CD4-positive, alpha-beta T cell treated with Interleukin-17A for 4 hours (primary cell): Measurements from ENCODE around the gene TTC28.
"Not testable (repeated sequence)": the region's sequence is repeated elsewhere in the genome, so short reads cannot be mapped to it uniquely, and the experiment has no call there.

Experiments used
- DNase-seq: peaks from one replicate; pipeline ENCODE4 v3.0.0-alpha.2; 2020; ENCODE audit warnings: mixed read lengths

Gene TTC28

DNA sequence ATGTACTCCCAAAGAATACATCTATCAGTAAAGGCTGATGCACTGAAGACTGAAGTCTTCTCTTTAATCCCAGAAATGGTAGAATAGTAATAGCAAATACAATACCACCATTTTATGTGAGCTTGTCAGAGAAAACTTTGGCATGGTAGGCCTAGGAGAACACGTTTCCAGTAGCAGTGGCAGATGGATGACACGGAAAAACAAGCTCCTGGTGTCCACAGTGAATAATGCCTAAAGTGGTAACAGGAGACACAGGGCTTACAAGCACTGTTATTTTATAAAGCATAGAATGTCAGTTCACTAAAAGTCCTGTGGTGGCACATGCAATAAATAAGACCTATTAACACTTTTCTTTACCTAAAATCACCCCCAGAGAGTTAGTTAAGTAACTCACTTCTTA is 277.6 kb downstream of the TTC28 start:
- DNase-seq: no peak

DNA sequence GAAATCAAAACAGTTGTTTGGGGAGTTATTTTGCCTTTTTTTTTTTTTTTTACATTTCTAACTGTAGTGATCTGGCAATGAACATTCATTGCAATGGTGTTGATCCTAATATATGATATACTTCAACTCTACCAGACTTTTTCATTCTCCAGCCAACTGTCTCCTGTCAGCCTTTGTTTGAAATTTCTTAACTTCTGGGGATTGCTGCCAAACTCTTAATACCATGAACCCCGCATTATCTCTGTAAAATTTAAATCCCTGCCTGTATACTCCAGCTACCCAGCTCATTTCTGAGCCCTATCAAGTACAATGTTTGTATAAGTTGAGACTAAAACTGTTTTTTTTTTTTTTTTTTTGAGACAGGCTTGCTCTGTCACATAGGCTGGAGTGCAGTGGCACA is 280.7 kb downstream of the TTC28 start:
- no peak for DNase-seq

DNA sequence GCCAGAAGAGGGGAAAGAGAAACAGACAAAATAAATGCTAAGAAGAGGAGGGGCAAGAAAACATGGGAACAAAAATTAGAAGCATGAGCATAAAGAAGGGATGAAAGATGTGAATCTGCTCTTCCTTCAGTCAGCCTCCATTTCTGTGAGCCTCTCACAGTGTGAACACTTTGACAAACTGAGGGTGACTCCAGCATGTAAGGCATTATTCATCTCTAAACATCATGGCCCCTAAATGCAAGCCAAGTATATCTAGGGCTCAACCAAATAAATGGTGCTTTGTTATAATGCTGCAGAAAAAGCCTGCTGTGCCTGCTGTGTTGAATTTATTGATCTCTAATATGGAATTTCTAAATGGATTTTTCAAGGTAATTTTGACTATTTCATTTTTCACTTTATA is 281.3 kb downstream of the TTC28 start:
- no peak for DNase-seq

DNA sequence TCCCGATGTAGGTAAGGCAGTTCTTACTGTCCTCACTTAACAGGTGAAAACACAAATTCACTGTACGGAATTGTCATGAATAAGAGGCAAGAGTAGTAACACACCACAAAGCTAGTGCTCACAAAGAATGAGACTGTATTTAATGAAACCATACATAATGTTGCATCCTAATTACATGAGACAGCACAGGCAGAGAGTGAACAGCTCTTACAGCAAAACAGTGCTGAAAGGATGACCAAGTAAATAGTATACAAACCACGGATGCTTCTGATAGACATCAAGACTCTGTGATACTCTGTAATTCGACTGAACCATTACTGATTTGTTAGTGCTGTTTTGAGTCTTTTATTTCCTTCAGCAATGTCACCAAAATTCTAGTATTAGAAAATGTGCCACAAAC is 282.3 kb downstream of the TTC28 start:
- DNase-seq: no peak

DNA sequence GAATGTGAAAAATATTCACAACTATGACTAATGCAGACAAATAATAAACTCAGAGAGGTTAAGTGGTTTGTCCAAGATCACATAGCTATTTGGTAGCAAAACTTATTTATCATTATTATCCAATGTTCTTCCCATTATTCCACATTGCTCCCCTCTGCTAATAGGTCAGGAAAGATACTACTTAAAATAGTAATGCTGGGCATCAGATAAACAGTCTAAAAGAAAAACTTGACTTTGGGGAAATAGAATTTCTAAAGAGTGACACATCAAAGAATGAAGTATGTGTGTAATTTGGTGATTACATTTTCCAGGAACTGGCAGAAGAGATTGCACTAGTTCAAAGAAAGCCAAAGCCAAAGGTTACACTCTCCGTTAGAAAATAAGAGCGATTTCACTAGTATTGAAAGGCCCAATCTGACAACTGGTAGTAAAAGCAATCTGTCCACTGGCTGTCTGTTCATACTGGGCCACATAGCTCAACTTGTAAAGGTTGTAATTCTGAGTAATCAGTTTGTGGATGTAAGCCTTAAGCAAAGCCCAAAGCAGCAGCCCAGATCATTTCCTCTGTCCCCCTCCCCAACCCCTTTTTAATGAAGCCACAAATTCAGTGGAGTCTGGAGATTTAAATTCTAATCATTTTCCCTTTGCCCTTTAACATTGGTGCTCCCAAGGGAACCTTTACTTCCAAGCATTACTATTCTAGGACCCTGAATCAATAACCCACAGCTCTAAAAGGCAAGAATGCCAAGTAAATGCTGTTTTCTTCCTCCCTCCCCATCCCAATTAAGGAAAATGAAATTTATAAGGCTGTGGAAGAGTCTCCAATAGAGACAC is 283.5 kb downstream of the TTC28 start:
- DNase-seq: no peak

DNA sequence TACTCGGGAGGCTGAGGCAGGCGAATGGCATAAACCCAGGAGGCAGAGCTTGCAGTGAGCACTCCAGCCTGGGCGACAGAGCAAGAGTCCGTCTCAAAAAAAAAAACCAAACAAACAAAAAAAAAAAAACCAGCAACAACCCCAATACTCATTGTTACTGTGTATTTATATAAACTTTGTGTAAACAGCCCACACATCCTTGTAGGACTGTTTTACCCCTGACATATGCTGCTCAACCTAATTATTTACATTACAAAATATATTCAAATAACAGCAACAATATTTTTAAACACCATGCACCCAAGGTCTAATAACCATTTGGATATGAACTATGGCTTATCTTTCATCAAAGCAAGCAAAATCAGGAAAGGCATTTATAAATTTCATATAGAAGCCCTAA is 284.1 kb downstream of the TTC28 start:
- no peak for DNase-seq

DNA sequence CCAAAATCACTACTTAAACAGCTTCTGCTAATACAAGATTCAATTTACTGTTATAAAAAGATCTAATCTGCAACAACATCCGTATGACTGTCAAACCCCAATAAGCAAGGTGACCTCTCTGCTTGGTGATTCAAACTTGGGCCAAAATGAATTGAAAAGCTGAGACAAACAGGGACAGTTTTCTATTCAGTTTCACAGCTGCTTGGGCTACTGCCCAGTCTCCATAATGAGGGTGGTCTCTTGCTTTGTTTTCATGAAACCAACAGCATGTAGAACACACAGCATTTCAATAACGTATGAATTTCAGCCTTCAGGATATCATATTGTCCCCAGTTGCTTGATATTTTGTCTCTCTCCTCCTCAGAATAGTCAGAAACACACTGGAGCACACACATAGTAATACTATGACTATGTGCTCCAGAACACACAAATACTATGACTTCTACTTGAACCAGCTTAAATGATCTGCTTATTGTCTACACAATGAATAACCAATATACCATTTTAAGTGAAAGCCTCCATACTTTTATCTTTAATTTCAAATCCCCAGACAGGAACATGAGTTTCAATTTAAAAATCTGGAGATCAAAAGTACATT is 285.0 kb downstream of the TTC28 start:
- DNase-seq: no peak

DNA sequence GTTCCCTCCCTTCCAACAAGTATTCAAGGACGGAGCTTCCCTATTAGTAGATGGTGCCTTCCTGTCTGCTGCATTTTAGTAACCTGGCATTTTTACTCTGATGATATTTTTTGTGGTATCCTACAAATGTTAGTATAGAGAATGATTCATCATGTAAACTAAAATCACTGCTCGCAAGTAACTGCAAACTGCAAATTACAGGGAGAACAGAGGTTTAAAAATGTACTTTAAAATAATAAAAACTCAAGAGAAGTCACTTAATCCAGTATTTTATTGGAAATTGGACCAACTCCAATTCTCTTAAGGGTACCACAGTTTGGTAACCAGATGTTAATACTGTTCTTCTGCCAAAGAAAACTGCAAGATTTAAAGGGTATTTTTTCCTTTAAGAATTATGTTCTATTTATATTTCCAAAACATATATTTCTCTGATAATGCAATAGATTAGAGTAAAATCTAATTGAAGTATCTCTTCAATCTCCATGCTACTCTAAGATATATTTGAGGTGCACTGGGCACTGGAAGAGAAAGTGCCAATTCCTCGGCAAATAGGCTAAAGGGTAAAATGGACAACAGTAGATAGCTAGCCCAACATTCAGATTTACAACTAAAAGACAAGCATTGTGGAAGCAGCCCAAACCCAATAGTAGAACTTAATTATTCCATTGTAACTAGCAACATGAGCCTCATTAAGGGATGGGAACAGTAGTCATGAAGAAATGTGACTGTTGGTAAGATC is 298.0 kb downstream of the TTC28 start:
- DNase-seq: no peak

DNA sequence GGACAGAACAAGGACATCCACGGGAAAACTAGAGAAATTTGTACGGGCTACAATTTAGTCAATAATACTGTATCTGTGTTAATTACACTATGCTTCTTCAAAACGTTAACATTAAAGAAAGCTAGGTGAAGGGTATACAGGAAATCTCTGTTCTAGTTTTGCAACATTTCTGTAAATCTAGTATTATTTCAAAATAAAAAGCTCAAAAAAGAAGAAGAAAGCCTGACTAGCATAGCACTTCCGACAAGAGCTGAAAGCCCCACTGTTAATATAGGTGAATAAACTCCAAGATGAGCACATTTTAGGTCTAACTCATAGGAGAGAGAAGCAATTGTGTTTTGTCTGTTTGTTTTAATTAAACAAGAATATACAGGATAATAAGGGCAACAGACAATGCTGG is 299.7 kb downstream of the TTC28 start:
- DNase-seq: no peak

DNA sequence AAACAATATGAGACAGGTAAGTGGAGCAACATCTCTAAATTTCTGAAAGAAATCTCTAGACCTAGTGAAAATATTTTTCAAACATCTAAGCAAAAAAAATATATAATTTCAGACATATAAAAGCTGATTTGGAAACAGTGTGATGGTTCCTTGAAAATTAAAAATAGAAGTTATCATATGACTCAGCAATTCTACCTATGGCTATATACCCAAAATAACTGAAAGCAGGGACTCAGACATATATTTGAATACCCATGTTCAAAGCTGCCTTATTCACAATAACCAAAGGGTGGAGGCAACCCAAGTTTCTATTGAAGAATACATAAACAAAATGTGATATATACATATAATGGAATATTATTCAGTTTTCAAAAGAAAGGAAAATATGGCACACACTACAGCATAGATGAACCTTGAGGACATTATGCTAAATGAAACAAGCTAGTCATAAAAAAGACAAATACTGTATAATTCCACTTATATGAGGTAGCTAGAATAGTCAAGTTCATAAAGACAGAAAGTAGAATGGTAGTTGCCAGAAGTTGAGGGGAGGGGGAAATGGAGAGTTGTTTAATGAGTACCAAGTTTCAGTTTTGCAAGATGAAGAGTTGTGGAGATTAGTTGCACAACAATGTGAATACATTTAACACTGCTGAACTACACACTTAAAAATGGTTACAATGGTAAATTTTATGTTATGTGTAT is 300.4 kb downstream of the TTC28 start:
- DNase-seq: no peak

DNA sequence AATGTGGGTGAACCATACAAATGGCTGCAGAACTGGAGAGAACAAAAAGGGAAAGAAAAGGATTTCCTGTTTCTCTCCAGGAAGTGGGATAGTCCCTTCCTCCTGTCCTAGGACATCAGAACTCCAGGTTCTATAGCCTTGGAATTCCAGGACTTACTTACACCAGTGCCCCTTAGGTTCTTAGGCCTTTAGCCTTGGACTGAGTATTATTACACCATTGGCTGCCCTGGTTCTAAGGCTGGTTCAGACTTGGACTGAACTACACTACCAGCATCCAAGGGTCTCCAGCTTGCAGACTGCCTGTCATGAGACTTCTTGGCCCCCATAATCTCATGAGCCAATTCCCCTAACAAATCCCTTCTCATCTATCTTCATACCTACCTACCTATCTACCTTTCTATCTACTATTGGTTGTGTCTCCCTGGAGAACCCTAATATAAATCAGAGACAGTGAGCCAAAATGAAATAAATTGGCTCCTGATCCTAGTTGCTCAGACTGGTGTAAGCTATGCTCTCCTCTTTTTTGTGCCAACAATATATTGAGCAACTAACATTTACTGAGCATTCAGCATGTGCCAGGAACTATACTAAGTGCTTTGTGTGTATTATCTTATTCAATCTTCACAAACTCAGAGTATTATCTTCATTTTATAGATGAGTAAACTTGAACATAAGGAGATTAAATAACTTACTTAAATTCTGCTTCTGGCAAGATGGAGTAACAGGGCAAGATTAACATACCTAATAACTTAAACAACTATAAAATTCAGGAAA is 303.7 kb downstream of the TTC28 start:
- no peak for DNase-seq

DNA sequence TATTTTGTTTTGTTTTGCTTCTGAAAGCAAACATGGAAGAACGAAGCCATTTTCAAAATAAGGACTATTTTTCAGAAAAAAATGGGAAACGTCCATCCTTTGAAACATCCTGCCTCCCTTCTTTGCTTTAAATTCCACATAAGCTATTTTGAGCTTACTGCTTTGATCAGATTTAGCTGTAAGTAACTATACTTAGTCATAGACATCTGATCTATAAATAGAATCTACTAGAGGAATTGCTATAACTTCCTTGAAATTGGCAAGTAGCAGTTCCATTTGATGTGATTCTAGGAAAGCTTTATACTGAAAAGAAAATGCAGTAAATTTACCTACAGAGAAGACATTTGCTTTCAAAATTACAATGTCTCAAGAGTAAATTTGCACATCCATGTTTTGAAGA is 305.8 kb downstream of the TTC28 start:
- DNase-seq: no peak

DNA sequence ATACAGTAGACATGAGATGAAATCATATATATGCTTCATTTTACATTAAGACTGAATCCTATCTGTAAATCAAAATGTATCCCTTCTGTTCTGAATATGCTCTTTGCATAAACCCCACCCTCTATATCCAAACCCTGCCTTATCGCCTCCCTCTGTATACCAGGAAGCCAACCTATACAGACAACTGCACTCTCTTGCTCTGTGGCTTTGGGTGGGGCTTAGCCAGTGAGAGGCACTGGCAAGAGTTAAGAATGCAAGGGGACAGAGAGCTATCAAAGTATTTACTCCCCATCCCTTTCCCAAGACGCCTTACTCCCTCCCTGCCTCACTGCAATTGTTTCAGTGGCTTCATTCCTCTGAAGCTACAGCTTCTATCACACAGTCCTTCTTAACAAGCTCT is 309.8 kb downstream of the TTC28 start:
- no peak for DNase-seq

DNA sequence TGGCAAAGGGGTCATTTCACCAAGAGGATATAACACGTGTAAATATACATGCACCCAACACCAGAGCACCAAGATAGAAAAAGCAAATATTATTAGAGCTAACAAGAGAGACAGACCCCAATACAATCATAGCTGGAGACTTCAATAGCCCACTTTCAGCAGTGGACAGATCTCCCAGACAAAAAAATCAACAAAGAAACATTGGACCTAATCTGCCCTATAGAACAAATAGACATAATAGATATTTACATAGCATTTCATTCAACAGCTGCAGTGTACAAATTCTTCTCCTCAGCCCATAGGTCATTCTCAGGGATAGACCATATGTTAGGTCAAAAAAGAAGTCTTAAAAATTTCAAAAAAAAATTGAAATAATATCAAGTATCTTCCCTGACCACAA is 312.8 kb downstream of the TTC28 start:
- no peak for DNase-seq

DNA sequence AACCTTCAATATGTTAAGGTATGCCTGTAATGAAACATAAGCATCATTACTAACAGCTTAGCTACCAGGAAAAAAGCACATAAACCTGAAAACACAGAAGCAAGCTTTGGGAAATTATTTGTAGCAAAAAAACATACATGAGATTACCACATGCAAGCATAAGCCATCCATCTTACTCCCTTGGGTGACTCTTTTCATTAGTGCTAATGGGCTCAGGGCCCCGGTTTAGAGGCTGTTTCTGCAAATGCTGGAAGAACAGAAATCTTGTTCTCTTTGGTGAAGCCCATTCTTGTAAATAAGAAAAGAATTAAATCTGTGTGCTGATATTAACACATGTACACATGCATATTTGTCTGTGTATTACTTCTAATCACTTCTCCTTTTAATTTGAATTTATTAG is 314.3 kb downstream of the TTC28 start:
- no peak for DNase-seq

DNA sequence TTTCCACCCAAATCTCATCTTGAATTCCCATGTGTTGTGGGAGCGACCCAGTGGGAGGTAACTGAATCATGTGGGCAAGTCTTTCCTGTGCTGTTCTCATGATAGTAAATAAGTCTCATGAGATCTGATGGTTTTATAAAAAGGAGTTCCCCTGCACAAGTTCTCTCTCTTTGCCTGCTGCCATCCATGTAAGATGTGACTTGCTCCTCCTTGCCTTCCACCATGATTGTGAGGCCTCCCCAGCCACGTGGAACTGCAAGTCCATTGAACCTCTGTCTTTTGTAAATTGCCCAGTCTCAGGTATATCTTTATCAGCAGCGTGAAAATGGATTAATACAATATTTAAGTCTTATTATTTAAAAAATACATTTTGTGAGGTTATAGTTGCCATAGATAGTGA is 315.5 kb downstream of the TTC28 start:
- not testable (repeated sequence) for DNase-seq

DNA sequence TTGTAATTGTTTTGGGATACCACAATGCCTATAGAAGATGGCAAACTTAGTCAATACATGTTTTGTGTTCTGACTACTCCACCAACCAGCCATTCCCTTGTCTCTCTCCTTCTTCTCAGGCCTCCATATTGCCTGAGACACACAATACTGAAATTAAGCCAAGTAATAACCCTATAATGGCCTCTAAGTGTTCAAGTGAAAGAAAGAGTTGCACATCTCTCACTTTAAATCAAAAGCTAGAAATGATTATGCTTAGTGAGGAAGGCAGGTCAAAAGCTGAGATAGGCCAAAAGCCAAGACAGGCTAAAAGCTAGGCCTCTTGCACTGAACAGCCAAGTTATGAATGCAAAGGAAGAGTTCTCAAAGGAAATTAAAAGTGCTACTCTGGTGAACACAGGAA is 318.7 kb downstream of the TTC28 start:
- DNase-seq: no peak

DNA sequence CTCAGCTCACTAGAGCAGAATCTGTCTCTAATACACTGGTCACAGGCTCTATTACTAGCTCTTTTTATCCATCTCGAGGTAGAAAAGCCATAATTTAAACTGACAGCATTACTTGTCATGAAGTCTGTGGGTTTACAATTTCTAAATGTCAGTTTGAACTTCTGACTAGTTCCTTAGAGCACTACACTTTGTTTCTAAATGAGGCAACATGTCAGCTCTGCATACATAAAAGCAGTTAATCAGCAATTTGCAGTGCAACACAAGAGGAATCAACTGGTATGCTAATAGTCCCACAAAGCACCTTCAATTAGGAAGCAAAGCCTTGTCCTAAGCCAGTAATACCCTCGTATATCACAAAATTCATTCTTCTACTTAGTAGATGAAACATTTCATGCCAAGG is 321.3 kb downstream of the TTC28 start:
- DNase-seq: no peak

DNA sequence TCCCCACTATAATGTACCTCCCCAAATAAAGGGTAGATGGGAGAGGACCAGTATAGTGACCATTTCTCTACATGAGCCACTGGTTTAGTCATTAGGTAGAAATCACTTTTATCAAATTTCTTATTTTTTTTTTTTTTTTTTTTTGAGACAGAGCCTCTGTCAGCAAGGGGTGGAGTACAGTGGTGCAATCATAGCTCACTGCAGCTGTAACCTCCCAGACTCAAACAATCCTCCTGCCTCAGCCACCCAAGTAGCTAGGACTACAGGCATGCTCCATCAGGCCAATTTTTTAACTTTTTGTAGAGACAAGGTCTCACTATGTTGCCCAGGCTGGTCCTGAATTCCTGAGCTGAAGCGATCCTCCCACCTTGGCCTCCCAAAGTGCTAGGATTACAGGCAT is 322.4 kb downstream of the TTC28 start:
- DNase-seq: no peak

DNA sequence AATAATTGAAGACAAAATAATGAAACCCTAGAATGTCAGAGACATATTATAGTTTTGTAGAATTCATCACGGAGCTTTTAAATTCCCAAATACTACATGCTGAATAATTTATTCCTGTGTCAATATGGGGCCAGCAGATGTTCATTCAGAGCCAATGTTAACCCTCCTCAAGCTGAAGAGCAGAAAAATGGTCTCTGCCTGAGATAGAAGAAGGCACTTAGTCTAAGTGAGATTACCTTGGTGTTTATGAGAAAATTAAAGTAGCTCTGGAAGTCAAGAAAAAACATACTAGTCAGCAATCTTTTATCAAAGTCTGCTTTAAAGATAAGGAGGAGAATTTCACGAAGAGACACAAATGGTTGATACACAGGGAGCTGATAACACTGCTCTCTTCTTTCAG is 328.2 kb downstream of the TTC28 start:
- DNase-seq: no peak

DNA sequence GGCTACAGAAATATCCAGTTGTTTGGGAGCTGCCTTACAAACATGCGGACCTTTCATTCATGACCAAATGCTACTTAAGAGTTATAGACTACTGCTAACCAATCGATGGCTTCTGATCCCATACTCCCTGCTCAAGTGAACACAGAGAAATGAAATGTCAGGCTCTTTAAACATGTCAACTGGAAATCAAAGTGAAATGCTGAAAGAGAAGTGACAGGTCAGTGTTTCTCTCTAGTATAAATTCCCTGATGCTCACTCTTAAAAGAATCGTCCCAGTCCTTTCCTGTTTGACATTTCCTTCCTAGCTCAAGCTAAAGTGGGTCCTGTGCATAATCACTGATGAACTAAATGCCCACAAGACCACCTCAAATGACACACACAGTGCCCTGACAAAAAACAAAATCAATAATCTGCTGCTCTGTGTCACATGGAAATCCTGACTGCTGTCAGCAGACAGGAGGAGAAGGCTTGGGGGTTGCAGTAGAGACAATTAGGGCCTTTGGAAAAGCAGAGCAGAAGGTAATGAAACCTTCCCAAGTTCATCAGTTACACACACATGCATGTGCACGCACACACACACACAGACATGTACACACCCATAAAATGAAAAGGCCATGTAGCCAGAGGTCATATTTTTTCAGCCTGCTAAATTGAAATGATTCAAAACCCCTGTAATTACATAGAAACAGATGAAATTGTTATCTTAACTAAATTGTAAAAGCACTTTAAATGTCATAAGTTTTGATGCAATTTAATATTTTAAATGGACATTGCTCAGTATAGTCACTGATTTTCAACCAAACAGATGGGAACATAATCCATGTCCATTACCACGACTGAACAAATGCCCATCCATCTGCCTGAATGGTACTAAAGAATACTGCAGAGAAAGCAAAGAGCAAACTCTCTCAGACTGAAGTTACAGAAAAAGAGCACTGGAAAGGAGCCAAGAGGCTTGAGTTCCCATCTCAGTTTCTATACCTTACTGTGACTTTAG is 330.7 kb downstream of the TTC28 start:
- DNase-seq: no peak
